H9 (cell line): Measurements from ENCODE around the gene TCF7L2. TPM values are rescaled to one million over a fixed set of nuclear protein-coding genes. Genes with fewer than 3 reads are reported as not detected.
A peak's percentile ranks its signal among the peaks of the same experiment; 100 is the strongest.

Source experiments
- DNase-seq: peaks from one replicate; pipeline ENCODE4 v3.0.0-alpha.2; 2017
- H2AFZ ChIP-seq: one replicate; pipeline ENCODE4 v1.6.1; 2013; ENCODE audit warnings: mild to moderate bottlenecking, low read length, control low read depth, moderate library complexity
- H2AK5ac ChIP-seq: 2 replicates; pipeline ENCODE4 v1.6.1; 2013; ENCODE audit warnings: low read length, control low read depth, mixed read lengths; ENCODE audit not compliant: insufficient read length
- H2BK120ac ChIP-seq: one replicate; pipeline ENCODE4 v1.6.1; 2013; ENCODE audit warnings: low read depth, mild to moderate bottlenecking, low read length, control low read depth, inconsistent platforms; ENCODE audit not compliant: poor library complexity, severe bottlenecking
- H2BK12ac ChIP-seq: 2 replicates; pipeline ENCODE4 v1.6.1; 2013; ENCODE audit warnings: low read length, control low read depth, mixed read lengths, low read depth; ENCODE audit not compliant: insufficient read length
- H2BK15ac ChIP-seq: 2 replicates; pipeline ENCODE4 v1.6.1; 2013; ENCODE audit warnings: low read depth, low read length, control low read depth
- H2BK20ac ChIP-seq: one replicate; pipeline ENCODE4 v1.6.1; 2013; ENCODE audit warnings: low read depth, mild to moderate bottlenecking, low read length, control low read depth, inconsistent platforms; ENCODE audit not compliant: poor library complexity, severe bottlenecking
- H2BK5ac ChIP-seq: 2 replicates; pipeline ENCODE4 v1.6.1; 2013; ENCODE audit warnings: low read length, control low read depth, mixed read lengths; ENCODE audit not compliant: insufficient read length
- H3K14ac ChIP-seq: 2 replicates; pipeline ENCODE4 v1.6.1; 2013; ENCODE audit warnings: low read length, control low read depth; ENCODE audit not compliant: insufficient read depth
- H3K18ac ChIP-seq: 2 replicates; pipeline ENCODE4 v1.6.1; 2013; ENCODE audit warnings: low read depth, mild to moderate bottlenecking, mixed read lengths, low read length, control low read depth; ENCODE audit not compliant: insufficient read length
- H3K23ac ChIP-seq: 2 replicates; pipeline ENCODE4 v1.6.1; 2013; ENCODE audit warnings: low read length, control low read depth, mixed read lengths, low read depth; ENCODE audit not compliant: insufficient read length
- H3K23me2 ChIP-seq: 2 replicates; pipeline ENCODE4 v1.6.1; 2013; ENCODE audit warnings: low read depth, mild to moderate bottlenecking, mixed read lengths, low read length, control low read depth; ENCODE audit not compliant: insufficient read length, poor library complexity, severe bottlenecking
- H3K27ac ChIP-seq: 2 replicates; pipeline ENCODE4 v1.5.1; 2013; ENCODE audit warnings: low read length, control low read depth, mixed read lengths, low read depth; ENCODE audit not compliant: insufficient read length
- H3K27me3 ChIP-seq: 2 replicates; pipeline ENCODE4 v1.6.1; 2013; ENCODE audit warnings: low read length, control low read depth, inconsistent platforms; ENCODE audit not compliant: insufficient read depth
- H3K4ac ChIP-seq: 2 replicates; pipeline ENCODE4 v1.6.1; 2013; ENCODE audit warnings: low read depth, mild to moderate bottlenecking, control low read depth, inconsistent platforms, low read length, moderate library complexity
- H3K4me1 ChIP-seq: 2 replicates; pipeline ENCODE4 v1.6.1; 2013; ENCODE audit warnings: low read length, control low read depth, inconsistent platforms; ENCODE audit not compliant: insufficient read depth
- H3K4me2 ChIP-seq: 2 replicates; pipeline ENCODE4 v1.6.1; 2013; ENCODE audit warnings: low read length, control low read depth, mixed read lengths; ENCODE audit not compliant: insufficient read length, insufficient read depth
- H3K56ac ChIP-seq: 2 replicates; pipeline ENCODE4 v1.6.1; 2013; ENCODE audit warnings: low read depth, mild to moderate bottlenecking, mixed read lengths, low read length, control low read depth; ENCODE audit not compliant: insufficient read length
- H3K79me1 ChIP-seq: 2 replicates; pipeline ENCODE4 v1.6.1; 2013; ENCODE audit warnings: low read depth, mild to moderate bottlenecking, moderate library complexity, low read length, control low read depth, inconsistent platforms; ENCODE audit not compliant: insufficient read depth, poor library complexity, severe bottlenecking
- H3K79me2 ChIP-seq: 2 replicates; pipeline ENCODE4 v1.6.1; 2013; ENCODE audit warnings: low read length, control low read depth, inconsistent platforms; ENCODE audit not compliant: insufficient read depth
- H3K9ac ChIP-seq: 2 replicates; pipeline ENCODE4 v1.6.1; 2013; ENCODE audit warnings: low read length, control low read depth, mixed read lengths; ENCODE audit not compliant: insufficient read length; ENCODE audit errors: extremely low read depth
- H3K9me3 ChIP-seq: one replicate; pipeline ENCODE4 v1.6.1; 2013; ENCODE audit warnings: low read depth, low read length, inconsistent platforms; ENCODE audit not compliant: control insufficient read depth
- H3T11ph ChIP-seq: one replicate; pipeline ENCODE4 v1.6.1; 2013; ENCODE audit warnings: mild to moderate bottlenecking, low read length, control low read depth, inconsistent platforms
- H4K20me1 ChIP-seq: one replicate; pipeline ENCODE4 v1.6.1; 2013; ENCODE audit not compliant: control insufficient read depth, insufficient read length, insufficient read depth
- H4K5ac ChIP-seq: 2 replicates; pipeline ENCODE4 v1.6.1; 2013; ENCODE audit warnings: low read depth, mild to moderate bottlenecking, mixed read lengths, low read length, control low read depth; ENCODE audit not compliant: insufficient read length
- H4K8ac ChIP-seq: replicated peaks from 2 replicates; pipeline ENCODE4 v1.6.1; 2013; ENCODE audit warnings: low read length, control low read depth, mixed read lengths, low read depth; ENCODE audit not compliant: insufficient read length
- H4K91ac ChIP-seq: 2 replicates; pipeline ENCODE4 v1.6.1; 2013; ENCODE audit warnings: low read depth, mild to moderate bottlenecking, moderate library complexity, mixed read lengths, low read length, control low read depth; ENCODE audit not compliant: insufficient read length
- H3K27ac Mint-ChIP-seq, 3 experiments: 2 replicates in 2 of 3; 3 replicates in 1 of 3; pipeline ENCODE4 v1.8.0; 2020 to 2021; ENCODE audit warnings: mixed read lengths in 3 of 3, mild to moderate bottlenecking in 1 of 3, moderate library complexity in 1 of 3
- H3K27me3 Mint-ChIP-seq: 2 replicates; pipeline ENCODE4 v1.8.0; 2021; ENCODE audit warnings: low read depth, mild to moderate bottlenecking, moderate library complexity, mixed read lengths
- H3K36me3 Mint-ChIP-seq, 3 experiments: 2 replicates in 2 of 3; 3 replicates in 1 of 3; pipeline ENCODE4 v1.8.0; 2020 to 2021; ENCODE audit warnings: low read depth in 3 of 3, mixed read lengths in 3 of 3; ENCODE audit not compliant: insufficient read depth in 1 of 3
- H3K4me1 Mint-ChIP-seq, 2 experiments: 2 replicates each; pipeline ENCODE4 v1.8.0; 2020; ENCODE audit warnings: mixed read lengths in 2 of 2
- H3K4me3 Mint-ChIP-seq, 2 experiments: 2 replicates in 1 of 2; 3 replicates in 1 of 2; pipeline ENCODE4 v1.8.0; 2020 to 2021; ENCODE audit warnings: mild to moderate bottlenecking in 2 of 2, mixed read lengths in 2 of 2, moderate library complexity in 1 of 2
- H3K9me3 Mint-ChIP-seq, 2 experiments: 2 replicates in 1 of 2; 3 replicates in 1 of 2; pipeline ENCODE4 v1.8.0; 2020; ENCODE audit warnings: mild to moderate bottlenecking in 2 of 2, mixed read lengths in 2 of 2, moderate library complexity in 1 of 2
- WGBS: extraction: QIAGEN DNeasy Blood & Tissue Kit; methylation state at CpG from one replicate; pipeline ENCODE4 v1.1.7; 2013; ENCODE audit warnings: missing lambda C conversion rate, low lambda C conversion rate, mixed read lengths; ENCODE audit not compliant: insufficient read length; ENCODE audit errors: extremely low coverage; 5-methylcytosine and 5-hydroxymethylcytosine counted together
- total RNA-seq: library from RNA; stranded (reverse); gene quantifications from 2 replicates; pipeline ENCODE4 v1.2.1, GENCODE V29; 2021
- TF ChIP-seq, protein P1 (sequence below): fragments of 200-600 bp; sonication (generic); conservative IDR thresholded peaks from 3 replicates; pipeline ENCODE4 v1.8.0; 2021; ENCODE audit warnings: antibody characterized with exemption, mild to moderate bottlenecking

The TCF7L2 gene
- total RNA-seq, 1 experiment from 2014 or later, result 71.1 TPM

DNA sequence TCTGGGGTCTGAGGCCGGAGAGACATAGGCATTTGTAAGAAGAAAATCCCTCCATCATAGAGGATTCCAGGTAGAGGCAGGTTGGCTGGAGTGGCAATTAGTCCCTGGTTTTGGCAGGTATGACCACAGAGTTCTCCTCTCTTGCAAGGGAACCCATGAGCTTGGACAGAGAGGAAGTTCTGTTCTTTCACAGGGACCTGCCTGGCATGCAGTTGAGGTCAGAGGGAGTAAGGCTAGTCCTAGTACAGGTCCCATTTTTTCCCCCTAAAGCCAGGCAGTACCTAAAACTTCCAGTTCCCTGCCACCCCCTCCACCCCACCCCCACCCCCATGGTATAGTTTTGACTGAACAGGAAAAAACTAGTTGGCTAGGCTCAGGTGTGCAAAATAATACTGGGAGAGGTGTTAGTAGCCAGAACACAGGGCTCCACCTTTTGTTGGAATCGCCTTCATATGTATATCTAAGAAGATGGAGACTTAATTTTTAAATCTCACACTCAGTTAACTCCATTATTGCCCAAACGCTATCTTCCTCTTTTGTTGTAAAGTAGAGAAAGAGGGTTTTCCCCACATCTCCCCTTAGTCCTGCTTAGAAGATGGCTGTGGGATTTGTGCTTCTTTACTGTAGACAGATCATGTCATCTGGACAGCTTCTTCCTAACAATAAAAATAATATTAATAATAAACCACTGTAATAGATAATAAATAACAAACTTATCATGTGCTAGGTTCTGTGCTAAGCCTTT lies 188.1 kb downstream of the TCF7L2 start:
- Histone ChIP-seq H3K27me3 (no peaks in the 10 kb centered on the region), H3K4me2 (no peak overlapping the region), H3K9me3 (no peaks in the 10 kb centered on the region), H2BK15ac (no peak overlapping the region), H2BK5ac (no peak overlapping the region), H3K79me1 (peaks cover 10% of the 10 kb centered on the region), H2BK12ac (no peak overlapping the region), H3K9ac (no peak overlapping the region), H3K4ac (no peak overlapping the region), H3K14ac (no peak overlapping the region), H3K18ac (no peak overlapping the region), H2AK5ac (no peak overlapping the region), H3K56ac (no peak overlapping the region), H4K5ac (no peak overlapping the region), H2BK20ac (no peak overlapping the region), H4K20me1 (no peaks in the 10 kb centered on the region), H3K27ac (no peak overlapping the region), H2BK120ac (no peak overlapping the region), H4K91ac (no peak overlapping the region), H2AFZ (no peak overlapping the region), H4K8ac (no peak overlapping the region), H3K23ac (no peak overlapping the region), H3K23me2 (no peaks in the 10 kb centered on the region), H3T11ph (no peak overlapping the region), H3K79me2 (peaks cover 5% of the 10 kb centered on the region; the same call in 1 of the 2 replicates), H3K4me1 (peaks cover 35% of the 10 kb centered on the region; the same call in 1 of the 2 replicates)
- H3K36me3 Mint-ChIP-seq, result peaks cover 9 to 36% (median 29%) of the 10 kb centered on the region in 3 experiments
- H3K27ac Mint-ChIP-seq, result peak overlapping the region in 2 of 3 experiments; percentile 48 to 90; a peak in 3 of 7 replicates
- no peak overlapping the region for H3K4me3 Mint-ChIP-seq
- no peaks in the 10 kb centered on the region for H3K27me3 Mint-ChIP-seq
- TF ChIP-seq, protein P1, sequence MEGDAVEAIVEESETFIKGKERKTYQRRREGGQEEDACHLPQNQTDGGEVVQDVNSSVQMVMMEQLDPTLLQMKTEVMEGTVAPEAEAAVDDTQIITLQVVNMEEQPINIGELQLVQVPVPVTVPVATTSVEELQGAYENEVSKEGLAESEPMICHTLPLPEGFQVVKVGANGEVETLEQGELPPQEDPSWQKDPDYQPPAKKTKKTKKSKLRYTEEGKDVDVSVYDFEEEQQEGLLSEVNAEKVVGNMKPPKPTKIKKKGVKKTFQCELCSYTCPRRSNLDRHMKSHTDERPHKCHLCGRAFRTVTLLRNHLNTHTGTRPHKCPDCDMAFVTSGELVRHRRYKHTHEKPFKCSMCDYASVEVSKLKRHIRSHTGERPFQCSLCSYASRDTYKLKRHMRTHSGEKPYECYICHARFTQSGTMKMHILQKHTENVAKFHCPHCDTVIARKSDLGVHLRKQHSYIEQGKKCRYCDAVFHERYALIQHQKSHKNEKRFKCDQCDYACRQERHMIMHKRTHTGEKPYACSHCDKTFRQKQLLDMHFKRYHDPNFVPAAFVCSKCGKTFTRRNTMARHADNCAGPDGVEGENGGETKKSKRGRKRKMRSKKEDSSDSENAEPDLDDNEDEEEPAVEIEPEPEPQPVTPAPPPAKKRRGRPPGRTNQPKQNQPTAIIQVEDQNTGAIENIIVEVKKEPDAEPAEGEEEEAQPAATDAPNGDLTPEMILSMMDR, result no peak
- no peak for DNase-seq
- H3K4me1 Mint-ChIP-seq, result peaks cover 77 to 83% of the 10 kb centered on the region in 2 experiments
- H3K9me3 Mint-ChIP-seq, result no peaks in the 10 kb centered on the region
- WGBS, result no CpG with 5 or more reads among the region's 3 CpGs
